Fibroblast of lung (primary cell): ENCODE measurements around the gene FN3K. TPM values are rescaled to one million over a fixed set of nuclear protein-coding genes. Genes with fewer than 3 reads are reported as not detected.

Source experiments
- DNase-seq, 2 donors: peaks; one replicate each; pipeline versions ENCODE4 v3.0.0 to v3.0.0-alpha.2; 2010; ENCODE audit warnings: low read depth in 2 of 2
- H2AFZ ChIP-seq: 2 replicates; pipeline ENCODE4 v1.5.1; 2012; ENCODE audit warnings: low read length, control low read depth, inconsistent platforms
- H3K27ac ChIP-seq: 2 replicates; pipeline ENCODE4 v1.5.1; 2011; ENCODE audit warnings: low read length, control low read depth; ENCODE audit not compliant: insufficient read depth
- H3K27me3 ChIP-seq: 2 replicates; pipeline ENCODE4 v1.5.1; 2011; ENCODE audit warnings: mild to moderate bottlenecking, low read length; ENCODE audit not compliant: control insufficient read depth, insufficient read depth
- H3K36me3 ChIP-seq: 2 replicates; pipeline ENCODE4 v1.5.1; 2011; ENCODE audit warnings: low read length; ENCODE audit not compliant: control insufficient read depth, insufficient read depth
- H3K4me1 ChIP-seq: 2 replicates; pipeline ENCODE4 v1.5.1; 2011; ENCODE audit warnings: low read length; ENCODE audit not compliant: control insufficient read depth, insufficient read depth; ENCODE audit errors: extremely low read depth
- H3K4me2 ChIP-seq: 2 replicates; pipeline ENCODE4 v1.5.1; 2011; ENCODE audit warnings: low read length, control low read depth; ENCODE audit not compliant: insufficient read depth; ENCODE audit errors: extremely low read depth
- H3K4me3 ChIP-seq, 4 experiments: fragments of 200-600 bp in 1 of 4; sonication (generic) in 1 of 4; replicated peaks in 1 of 4; 2 replicates each; pipeline ENCODE4 v1.5.1; 2011 to 2016; ENCODE audit warnings: low read length in 4 of 4, low read depth in 3 of 4, mild to moderate bottlenecking in 3 of 4, control low read depth in 2 of 4, inconsistent platforms in 1 of 4, mixed read lengths in 1 of 4; ENCODE audit not compliant: insufficient read depth in 1 of 4; ENCODE audit errors: control extremely low read depth in 1 of 4
- H3K79me2 ChIP-seq: 2 replicates; pipeline ENCODE4 v1.5.1; 2012; ENCODE audit warnings: mild to moderate bottlenecking, low read length, inconsistent platforms; ENCODE audit not compliant: control insufficient read depth, insufficient read depth
- H3K9ac ChIP-seq: 2 replicates; pipeline ENCODE4 v1.5.1; 2011; ENCODE audit warnings: mild to moderate bottlenecking, low read length, control low read depth; ENCODE audit not compliant: insufficient read depth
- H3K9me3 ChIP-seq: 2 replicates; pipeline ENCODE4 v1.5.1; 2012; ENCODE audit warnings: low read depth, low read length; ENCODE audit not compliant: control insufficient read depth, insufficient read depth
- H4K20me1 ChIP-seq: 2 replicates; pipeline ENCODE4 v1.5.1; 2011; ENCODE audit warnings: low read length; ENCODE audit not compliant: control insufficient read depth, insufficient read depth; ENCODE audit errors: extremely low read depth
- EZH2 ChIP-seq: IDR thresholded peaks from 2 replicates; pipeline ENCODE4 v1.5.1; 2012; ENCODE audit warnings: low read length, control low read depth, mild to moderate bottlenecking; ENCODE audit errors: missing control alignments
- polyA plus RNA-seq, 2 donors: library from polyadenylated mRNA; depleted of rRNA in 1 of 2; stranded (reverse) in 1 of 2; unstranded in 1 of 2; fragments of >200 nt; gene quantifications; 2 replicates each; pipeline ENCODE4 v1.2.1, GENCODE V29; 2011 to 2012; ENCODE audit warnings: missing spikeins in 1 of 2
- total RNA-seq: library from RNA; depleted of rRNA; stranded (reverse); fragments of >200 nt; gene quantifications from 2 replicates; pipeline ENCODE4 v1.2.1, GENCODE V29; 2014
- TF ChIP-seq, protein P1 (sequence below), 2 donors: IDR thresholded peaks in 1 of 2; conservative IDR thresholded peaks in 1 of 2; 1 replicate in 1 of 2; 2 replicates in 1 of 2; pipeline ENCODE4 v1.5.1; 2011 to 2012; ENCODE audit warnings: low read length in 2 of 2, control low read depth in 1 of 2, inconsistent platforms in 1 of 2, low read depth in 1 of 2, mild to moderate bottlenecking in 1 of 2

The FN3K gene
- total and polyA plus RNA-seq, 2 donors (not counting 1 experiment from before 2014, with no cell fraction given), result 0.61 to 8.9 TPM

DNA sequence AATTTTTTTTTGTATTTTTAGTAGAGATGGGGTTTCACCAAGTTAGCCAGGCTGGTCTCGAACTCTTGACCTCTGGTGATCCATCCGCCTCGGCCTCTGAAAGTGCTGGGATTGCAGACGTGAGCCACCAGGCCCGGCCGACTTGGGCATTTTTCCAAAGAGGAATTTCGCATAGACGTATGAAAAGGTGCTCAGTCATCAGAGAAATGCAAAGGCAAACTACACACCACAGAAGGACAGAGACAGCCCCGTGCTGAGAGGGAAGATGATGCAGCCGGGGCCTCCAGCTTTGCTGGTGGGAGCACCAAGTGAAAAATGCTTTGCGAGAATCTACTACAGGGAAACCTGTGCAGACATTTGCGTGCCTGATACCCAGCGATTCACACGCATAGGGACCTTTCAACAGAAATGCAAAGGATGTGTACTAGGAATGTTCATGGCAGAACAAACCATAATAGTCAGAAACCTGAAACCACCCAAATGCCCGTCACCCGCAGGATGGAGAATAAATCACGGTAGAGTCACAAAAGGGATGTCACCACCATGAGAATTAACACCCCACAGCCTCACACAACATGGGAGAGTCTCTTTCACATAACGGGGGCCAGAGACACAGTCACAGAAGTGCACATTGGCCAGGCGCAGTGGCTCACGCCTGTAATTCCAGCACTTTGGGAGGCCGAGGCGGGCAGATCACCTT lies 42.1 kb upstream of the FN3K start:
- H3K27ac ChIP-seq, result no peak overlapping the region
- no peak overlapping the region for H3K9ac ChIP-seq
- TF ChIP-seq EZH2, result no peak
- TF ChIP-seq, protein P1, sequence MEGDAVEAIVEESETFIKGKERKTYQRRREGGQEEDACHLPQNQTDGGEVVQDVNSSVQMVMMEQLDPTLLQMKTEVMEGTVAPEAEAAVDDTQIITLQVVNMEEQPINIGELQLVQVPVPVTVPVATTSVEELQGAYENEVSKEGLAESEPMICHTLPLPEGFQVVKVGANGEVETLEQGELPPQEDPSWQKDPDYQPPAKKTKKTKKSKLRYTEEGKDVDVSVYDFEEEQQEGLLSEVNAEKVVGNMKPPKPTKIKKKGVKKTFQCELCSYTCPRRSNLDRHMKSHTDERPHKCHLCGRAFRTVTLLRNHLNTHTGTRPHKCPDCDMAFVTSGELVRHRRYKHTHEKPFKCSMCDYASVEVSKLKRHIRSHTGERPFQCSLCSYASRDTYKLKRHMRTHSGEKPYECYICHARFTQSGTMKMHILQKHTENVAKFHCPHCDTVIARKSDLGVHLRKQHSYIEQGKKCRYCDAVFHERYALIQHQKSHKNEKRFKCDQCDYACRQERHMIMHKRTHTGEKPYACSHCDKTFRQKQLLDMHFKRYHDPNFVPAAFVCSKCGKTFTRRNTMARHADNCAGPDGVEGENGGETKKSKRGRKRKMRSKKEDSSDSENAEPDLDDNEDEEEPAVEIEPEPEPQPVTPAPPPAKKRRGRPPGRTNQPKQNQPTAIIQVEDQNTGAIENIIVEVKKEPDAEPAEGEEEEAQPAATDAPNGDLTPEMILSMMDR (conservative IDR thresholded peaks at IDR 0.05 in 1 of 2, IDR thresholded peaks at IDR 0.05 in 1 of 2; ENCODE audit: low read depth in 1 of 2, low read length in 2 of 2), result no peak
- H3K4me1 ChIP-seq, result peaks cover 2% of the 10 kb centered on the region
- H3K36me3 ChIP-seq, result no peaks in the 10 kb centered on the region
- H3K79me2 ChIP-seq, result no peaks in the 10 kb centered on the region
- H3K4me2 ChIP-seq, result no peak overlapping the region
- H3K4me3 ChIP-seq, result no peak overlapping the region
- peaks cover 6% of the 10 kb centered on the region for H3K27me3 ChIP-seq
- H4K20me1 ChIP-seq, result no peaks in the 10 kb centered on the region
- H3K9me3 ChIP-seq, result no peaks in the 10 kb centered on the region
- DNase-seq, result no peak
- H2AFZ ChIP-seq, result no peak overlapping the region

DNA sequence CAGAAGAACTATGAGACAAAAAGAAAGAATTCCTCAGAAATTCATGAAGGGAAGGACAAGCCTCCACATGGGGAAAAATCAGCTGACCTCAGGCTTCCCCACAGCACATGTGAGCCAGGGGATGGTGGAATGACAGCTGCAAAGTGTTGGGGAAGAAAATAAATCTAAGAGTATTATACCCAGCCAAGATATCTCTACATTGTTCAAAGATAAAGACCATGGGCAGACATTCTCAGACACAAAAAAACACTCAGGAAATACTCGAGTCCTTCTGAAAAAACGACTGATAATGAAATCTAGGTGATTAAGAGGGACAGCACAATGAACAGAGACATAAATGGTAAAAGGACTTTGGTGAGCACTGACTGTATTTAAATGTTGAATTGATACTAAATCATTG lies 40.8 kb upstream of the FN3K start:
- no peak overlapping the region for H3K4me3 ChIP-seq
- DNase-seq, result no peak
- H3K27me3 ChIP-seq, result peaks cover 6% of the 10 kb centered on the region
- no peak overlapping the region for H2AFZ ChIP-seq
- H3K79me2 ChIP-seq, result no peaks in the 10 kb centered on the region
- H3K36me3 ChIP-seq, result no peaks in the 10 kb centered on the region
- H4K20me1 ChIP-seq, result no peaks in the 10 kb centered on the region
- H3K4me2 ChIP-seq, result no peak overlapping the region
- no peaks in the 10 kb centered on the region for H3K9me3 ChIP-seq
- no peak overlapping the region for H3K27ac ChIP-seq
- peaks cover 5% of the 10 kb centered on the region for H3K4me1 ChIP-seq
- TF ChIP-seq EZH2, result no peak
- TF ChIP-seq, protein P1 (conservative IDR thresholded peaks at IDR 0.05 in 1 of 2, IDR thresholded peaks at IDR 0.05 in 1 of 2; ENCODE audit: low read depth in 1 of 2, low read length in 2 of 2), result no peak
- no peak overlapping the region for H3K9ac ChIP-seq

DNA sequence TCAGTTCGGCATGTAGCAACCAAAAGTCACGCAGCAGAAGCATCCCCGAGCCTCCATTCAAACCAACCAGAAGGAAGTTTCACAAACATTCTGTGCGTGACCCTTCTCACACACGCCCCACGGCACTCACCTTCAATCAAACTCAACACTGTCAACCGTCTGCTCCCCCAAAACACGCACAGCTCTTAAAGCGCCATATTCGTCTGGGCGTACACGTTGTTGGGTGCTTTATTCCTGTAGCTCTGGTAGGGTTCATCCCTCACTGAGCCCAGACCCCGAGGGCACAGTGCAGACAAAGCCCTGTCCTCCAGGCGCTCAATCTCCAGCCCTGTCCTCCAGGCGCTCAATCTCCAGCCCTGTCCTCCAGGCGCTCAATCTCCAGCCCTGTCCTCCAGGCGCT lies 39.2 kb upstream of the FN3K start:
- TF ChIP-seq EZH2, result no peak
- TF ChIP-seq, protein P1 (conservative IDR thresholded peaks at IDR 0.05 in 1 of 2, IDR thresholded peaks at IDR 0.05 in 1 of 2; ENCODE audit: low read depth in 1 of 2, low read length in 2 of 2), result no peak
- Histone ChIP-seq H3K4me3 (no peak overlapping the region), H3K9ac (no peak overlapping the region), H3K4me2 (no peak overlapping the region), H3K27ac (no peak overlapping the region), H4K20me1 (no peaks in the 10 kb centered on the region), H2AFZ (no peak overlapping the region), H3K36me3 (no peaks in the 10 kb centered on the region), H3K9me3 (no peaks in the 10 kb centered on the region), H3K4me1 (peaks cover 5% of the 10 kb centered on the region), H3K27me3 (peaks cover 6% of the 10 kb centered on the region), H3K79me2 (no peaks in the 10 kb centered on the region)
- DNase-seq, result no peak
